GM12892 (cell line): ENCODE results near the gene METTL14.

Source experiments
- POLR2A ChIP-seq: IDR thresholded peaks from 2 replicates; pipeline ENCODE4 v1.6.1; 2011; ENCODE audit warnings: low read depth, low read length, control low read depth
- POLR2AphosphoS5 ChIP-seq: IDR thresholded peaks from 2 replicates; pipeline ENCODE4 v1.6.1; 2011; ENCODE audit warnings: low read depth, low read length, control low read depth
- TAF1 ChIP-seq: IDR thresholded peaks from 2 replicates; pipeline ENCODE4 v1.6.1; 2011; ENCODE audit warnings: low read depth, mild to moderate bottlenecking, control low read depth, low read length, borderline replicate concordance

DNA sequence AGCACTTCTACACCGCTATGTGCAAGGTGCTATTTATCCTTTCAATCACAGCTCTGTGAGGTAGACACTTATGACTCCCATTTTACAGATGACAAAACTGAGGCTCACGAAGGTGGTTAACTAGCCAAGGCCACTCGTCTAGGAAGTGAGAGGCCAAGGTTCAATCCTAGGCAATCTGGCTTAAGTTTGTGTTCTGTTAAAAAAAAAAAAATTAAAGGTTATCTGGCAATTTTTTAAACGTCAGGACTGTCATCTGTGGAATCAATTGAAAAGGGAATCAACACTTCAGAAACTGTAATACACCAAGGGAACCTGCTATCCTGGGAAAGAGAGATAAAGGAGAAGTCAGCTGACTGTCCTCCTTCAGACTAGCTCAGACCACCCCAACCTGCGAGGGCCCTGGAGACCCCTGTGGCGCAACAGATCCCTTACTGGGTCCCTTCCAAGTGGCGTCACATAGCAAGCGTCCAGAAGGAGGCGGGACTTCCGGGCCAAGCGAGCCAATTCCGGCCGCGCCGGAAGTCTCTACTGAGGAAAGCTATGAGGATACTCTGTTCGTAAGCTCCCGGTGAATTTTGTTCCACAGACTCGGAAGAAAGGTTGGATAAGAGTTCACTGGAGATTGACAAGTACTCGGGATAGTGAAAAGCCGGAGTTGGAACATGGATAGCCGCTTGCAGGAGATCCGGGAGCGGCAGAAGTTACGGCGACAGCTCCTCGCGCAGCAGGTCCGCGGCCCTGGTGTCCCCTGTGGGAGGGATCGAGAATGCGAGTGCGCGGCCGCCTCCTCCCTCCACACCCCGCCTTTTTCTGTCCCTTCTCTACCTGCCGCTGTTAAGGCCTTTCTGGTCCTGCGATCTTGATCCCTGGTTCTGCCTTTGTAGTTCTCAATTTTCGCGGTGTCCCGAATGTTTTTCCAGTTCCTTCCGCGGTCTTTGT lies at the start of gene METTL14:
- TF ChIP-seq POLR2A (peak; percentile 87), POLR2AphosphoS5 (peak; percentile 81), TAF1 (peak; percentile 52; the same call in 1 of the 2 replicates)
